ENCODE results near the gene NXPH3.

Gene NXPH3

DNA sequence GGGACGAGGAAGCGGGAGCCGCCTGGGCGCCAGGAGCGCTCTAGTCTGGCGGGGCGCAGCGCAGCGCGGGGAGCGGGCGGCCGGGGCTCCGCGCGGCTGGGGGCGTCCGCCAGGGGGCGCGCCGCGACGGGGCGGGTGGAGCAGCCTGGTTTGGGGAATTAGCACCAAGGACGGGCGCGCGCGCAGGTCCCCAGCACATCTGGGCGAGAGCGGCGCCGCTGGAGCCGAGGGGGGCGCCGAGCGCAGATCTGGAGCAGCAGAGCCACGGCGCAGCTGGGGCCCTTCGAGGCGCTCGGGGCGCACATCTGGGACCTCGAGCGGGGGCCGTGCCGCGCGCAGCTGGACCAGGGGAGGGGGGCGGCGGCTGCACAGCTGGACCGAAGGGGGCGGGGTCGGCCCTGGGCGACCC, at the start of gene NXPH3:
Gene NXPH3 (plus strand): TSS at position 193 of the 409 bp plus-strand sequence. CDS start 349 bp downstream, outside the sequence.
- TF ChIP-seq GATA2 (IDR thresholded peaks at IDR 0.05; ENCODE audit: low read depth, low read length) (no peak), GATA3 (IDR thresholded peaks at IDR 0.05; ENCODE audit: low read depth, low read length) (no peak)

DNA sequence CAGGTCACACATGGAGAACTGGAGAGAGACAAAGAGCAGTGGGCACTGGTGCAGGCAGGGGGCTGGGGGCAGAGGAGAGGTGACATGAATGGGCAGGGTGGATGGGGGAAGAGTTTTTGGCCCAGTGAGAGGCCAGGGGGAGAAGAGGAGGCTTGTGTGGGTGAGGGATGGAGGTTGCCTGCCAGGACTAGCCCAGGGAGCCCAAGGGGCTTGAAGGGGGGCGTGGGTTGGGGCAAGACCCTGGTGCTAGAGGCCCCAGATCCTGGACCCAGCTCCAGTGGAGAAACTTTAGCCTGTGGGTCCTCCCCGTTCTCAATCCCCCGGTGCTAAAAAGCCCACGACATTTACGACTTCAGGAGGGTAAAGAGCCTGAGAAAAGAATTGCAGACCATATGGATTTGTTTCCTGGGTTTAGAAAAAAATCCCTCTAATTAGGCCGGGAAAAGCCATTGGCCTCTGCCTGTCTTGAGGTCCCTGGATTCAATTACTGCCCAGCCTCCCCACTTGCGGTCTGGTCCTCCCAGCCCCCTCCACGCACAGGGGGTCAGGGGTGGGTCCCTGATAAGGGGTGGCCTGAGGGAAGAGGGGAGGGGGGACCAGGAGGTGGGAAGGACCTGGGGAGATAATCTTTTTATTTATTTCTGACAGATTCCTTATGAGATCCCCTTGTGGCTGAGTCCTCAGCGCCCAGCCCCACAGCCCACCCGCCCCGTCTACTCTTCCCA, 47.6 kb upstream of the NXPH3 start:
- TF ChIP-seq GATA2 (IDR thresholded peaks at IDR 0.05; ENCODE audit: low read depth, low read length) (no peak; the same call in 1 of the 2 replicates), GATA3 (IDR thresholded peaks at IDR 0.05; ENCODE audit: low read depth, low read length) (no peak)

DNA sequence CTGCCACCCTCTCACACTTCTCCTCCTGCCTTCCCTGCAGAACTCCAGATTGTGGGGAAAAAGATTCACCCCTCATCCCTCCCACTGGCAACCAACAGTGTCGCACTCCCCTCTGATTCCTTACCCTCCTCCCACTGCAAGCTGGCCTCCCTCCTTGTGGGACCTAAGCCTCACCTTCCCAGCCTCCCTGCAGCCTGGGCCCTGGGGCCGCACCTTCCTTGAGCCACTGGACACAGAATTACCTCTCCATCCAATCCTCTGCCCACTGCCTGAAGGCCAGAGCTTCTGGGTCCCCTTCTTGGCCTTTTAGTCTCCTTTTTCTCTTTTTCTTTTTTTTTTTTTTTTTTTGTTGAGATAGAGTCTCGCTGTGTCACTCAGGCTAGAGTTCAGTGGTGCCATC, 46.7 kb upstream of the NXPH3 start:
- TF ChIP-seq GATA3 (IDR thresholded peaks at IDR 0.05; ENCODE audit: low read depth, low read length) (no peak), GATA2 (IDR thresholded peaks at IDR 0.05; ENCODE audit: low read depth, low read length) (no peak)

DNA sequence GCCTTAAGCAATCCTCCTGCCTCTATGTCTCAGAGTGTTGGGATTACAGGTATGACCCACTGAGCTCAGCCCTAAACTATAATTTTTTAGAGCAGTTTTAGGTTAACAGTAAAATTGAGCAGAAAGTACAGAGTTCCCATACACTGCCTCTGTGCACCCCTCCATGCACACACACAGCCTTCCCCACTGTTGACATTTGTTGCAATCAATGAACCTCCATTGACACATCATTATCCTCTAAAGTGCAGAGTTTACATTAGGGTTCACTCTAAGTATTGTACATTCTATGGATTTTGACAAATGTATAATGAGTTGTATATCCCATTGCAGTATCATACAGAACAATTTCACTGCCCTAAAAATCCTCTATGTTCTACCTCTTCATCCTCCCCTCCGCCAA, 45.6 kb upstream of the NXPH3 start:
- TF ChIP-seq GATA3 (IDR thresholded peaks at IDR 0.05; ENCODE audit: low read depth, low read length) (no peak), GATA2 (IDR thresholded peaks at IDR 0.05; ENCODE audit: low read depth, low read length) (no peak)

DNA sequence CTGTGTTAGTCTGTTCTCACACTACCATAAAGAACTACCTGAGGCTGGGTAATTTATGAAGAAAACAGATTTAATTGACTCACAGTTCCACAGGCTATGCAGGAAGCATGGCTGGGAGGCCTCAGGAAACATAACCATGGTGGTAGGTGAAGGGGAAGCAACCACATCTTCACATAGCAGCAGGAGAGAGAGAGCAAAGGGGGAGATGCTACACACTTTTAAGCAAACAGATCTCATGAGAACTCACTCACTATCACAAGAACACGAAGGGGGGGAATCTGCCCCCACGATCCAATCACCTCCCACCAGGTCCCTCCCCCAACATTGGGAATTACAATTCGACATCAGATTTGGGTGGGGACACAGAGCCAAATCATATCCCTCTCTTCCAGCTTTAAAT, 31.8 kb upstream of the NXPH3 start:
- TF ChIP-seq GATA2 (IDR thresholded peaks at IDR 0.05; ENCODE audit: low read depth, low read length) (no peak), GATA3 (IDR thresholded peaks at IDR 0.05; ENCODE audit: low read depth, low read length) (no peak)

DNA sequence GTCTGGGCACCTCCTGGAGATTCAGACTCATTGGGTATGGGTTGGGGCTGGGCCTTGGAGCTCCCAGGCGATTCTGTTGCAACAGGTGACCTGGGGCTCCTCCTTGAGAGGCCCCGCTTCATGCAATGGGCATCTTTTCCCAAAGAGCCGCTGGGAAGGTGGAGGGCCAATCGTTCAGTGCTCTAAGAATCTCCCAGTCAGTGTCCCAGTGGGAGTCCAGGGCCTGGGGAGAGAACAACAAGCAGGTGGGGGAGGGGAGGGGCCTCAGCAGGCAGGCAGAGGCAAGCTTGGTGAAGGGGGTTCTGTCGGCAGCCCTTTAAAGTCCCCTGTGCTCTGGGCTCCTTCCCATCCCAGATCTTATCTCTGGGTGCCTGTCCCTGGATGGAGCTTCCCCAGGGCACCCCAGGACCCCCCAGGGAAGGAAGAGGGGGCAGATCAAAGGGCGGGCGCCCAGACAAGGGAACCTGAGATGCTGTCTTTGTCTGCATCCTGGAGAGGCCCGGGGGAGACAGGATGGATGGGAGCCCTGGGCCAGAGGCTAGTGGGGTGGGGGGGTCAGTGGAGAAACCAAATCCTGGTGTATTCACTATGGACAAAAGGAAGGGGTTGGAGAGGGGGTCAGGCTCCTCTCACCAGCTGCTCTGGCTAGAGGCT, 30.5 kb upstream of the NXPH3 start:
- TF ChIP-seq GATA3 (IDR thresholded peaks at IDR 0.05; ENCODE audit: low read depth, low read length) = no peak
- peak; percentile 28; the same call in 1 of the 2 replicates for TF ChIP-seq GATA2 (IDR thresholded peaks at IDR 0.05; ENCODE audit: low read depth, low read length)

DNA sequence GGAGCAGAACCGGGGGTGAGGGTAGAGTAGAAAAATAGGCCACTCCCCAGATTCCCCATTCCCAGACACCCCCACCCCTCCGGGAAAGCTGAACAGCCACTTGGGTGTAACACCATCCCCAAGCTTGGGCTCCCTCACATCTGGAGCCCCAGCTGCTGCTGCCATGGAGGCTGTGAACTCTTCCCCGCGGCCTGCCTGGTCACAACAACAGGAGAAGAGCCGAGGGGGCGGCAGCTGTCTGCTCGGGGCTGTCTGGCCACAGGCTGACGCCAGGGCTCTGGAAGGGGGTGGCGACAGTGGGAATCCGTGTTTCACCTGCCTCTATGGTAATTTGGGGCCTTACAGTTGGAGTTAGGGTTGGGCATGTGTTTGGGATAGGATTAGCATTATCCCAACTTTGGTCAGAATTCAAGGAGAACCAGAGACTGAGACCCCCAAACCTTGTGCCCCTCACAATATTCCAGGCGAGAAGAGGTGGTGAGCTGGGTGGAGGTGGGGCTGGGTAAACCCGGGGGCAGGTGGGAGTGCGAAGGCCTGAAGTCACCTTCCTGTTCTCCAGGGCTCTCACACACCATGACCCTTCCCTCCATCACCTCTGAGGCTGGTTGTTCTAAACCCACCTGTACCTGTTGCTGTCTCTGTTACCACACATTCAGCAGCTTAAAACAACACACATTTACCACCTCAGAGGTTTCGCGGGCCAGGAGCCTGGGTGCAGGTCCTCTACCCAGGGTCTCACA, 29.7 kb upstream of the NXPH3 start:
- TF ChIP-seq GATA3 (IDR thresholded peaks at IDR 0.05; ENCODE audit: low read depth, low read length) (no peak), GATA2 (IDR thresholded peaks at IDR 0.05; ENCODE audit: low read depth, low read length) (no peak)

DNA sequence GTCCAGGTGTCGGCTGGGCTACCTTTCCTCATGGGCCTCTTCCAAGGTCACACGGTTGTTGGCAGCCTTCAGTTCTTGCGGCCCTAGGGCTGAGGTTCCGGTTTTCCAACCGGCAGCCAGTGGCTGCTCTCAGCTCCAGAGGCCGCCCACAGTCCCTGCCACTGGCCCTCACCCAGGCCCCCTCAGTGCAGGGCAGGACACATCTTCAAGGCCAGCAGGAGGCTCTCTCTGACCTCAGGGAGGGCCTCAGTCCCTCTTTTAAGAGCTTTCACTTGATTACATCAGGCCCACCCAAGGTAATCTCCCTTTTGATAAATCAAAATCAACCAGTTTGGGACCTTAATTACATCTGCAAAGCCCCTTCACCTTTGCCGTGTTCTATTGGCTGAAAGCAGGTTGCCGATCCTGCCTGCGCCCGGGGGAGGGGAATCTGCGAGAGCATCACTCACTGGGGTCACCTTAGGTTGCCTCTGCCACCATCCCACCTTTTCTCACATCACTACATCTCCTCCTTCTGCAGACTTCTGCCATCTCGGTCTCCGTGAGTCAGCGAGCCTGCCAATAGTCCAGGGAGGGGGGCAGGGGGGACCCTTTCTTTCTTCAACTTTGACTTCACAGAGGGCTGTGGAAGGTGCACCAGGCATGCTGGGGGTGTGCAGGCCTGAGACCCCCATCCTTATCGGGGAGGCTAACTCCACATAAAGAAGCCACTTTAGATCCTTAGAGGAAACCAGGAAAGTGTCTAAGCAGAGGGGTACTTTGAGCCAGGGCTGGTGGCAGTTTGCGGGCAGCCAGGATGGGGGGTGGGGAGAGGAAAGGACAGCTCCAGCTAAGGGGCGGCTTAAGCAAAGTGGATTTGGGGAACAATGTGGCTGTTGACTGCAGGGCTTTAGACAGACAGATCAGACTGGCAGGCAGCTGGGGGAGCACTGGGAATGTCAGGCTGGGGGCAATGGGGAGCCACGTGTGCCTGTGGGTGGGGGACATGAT, 28.8 kb upstream of the NXPH3 start:
- no peak for TF ChIP-seq GATA2 (IDR thresholded peaks at IDR 0.05; ENCODE audit: low read depth, low read length)
- TF ChIP-seq GATA3 (IDR thresholded peaks at IDR 0.05; ENCODE audit: low read depth, low read length) = no peak

DNA sequence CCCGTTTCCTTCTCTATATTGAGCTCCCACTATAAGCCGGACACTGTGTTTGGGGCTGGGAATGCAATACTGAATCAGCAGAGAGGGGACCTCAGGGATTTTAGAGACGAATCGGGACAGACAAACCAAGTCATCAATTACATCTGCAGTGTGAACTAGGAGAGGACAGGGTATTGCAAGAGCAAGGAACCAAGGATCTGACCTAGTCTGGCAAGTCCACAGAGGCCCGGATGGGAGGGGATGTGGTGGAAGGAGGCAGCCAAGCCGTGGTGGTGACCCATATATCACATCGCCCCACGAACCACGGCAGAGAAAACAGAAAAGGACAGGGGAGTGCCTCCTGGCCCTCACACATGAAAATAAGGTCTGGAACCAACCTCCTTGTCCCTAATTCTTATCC, 28.1 kb upstream of the NXPH3 start:
- TF ChIP-seq GATA2 (IDR thresholded peaks at IDR 0.05; ENCODE audit: low read depth, low read length) = no peak

DNA sequence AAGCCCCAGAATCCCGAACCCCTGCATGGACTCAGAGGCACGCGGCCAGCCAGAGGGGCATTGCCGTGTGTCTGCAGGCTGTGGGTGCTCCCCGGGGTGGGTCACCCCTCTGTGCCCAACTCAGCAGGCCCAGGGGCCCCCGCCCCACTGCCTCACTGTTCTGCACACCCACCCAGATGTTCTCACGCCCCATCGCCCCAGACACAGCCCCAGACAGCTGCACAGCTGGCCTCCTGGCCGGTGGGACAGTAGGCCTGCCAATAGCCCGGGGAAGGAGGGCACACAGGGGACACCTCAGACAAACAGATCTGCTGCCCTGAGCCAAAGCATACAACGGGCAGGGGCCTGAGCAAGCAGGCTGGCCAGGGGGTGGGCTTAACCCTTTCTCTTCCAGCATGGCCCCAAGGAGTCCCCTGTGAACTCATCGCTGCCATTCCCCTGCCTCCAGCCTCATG, 27.6 kb upstream of the NXPH3 start:
- no peak for TF ChIP-seq GATA3 (IDR thresholded peaks at IDR 0.05; ENCODE audit: low read depth, low read length)
- TF ChIP-seq GATA2 (IDR thresholded peaks at IDR 0.05; ENCODE audit: low read depth, low read length) = no peak

DNA sequence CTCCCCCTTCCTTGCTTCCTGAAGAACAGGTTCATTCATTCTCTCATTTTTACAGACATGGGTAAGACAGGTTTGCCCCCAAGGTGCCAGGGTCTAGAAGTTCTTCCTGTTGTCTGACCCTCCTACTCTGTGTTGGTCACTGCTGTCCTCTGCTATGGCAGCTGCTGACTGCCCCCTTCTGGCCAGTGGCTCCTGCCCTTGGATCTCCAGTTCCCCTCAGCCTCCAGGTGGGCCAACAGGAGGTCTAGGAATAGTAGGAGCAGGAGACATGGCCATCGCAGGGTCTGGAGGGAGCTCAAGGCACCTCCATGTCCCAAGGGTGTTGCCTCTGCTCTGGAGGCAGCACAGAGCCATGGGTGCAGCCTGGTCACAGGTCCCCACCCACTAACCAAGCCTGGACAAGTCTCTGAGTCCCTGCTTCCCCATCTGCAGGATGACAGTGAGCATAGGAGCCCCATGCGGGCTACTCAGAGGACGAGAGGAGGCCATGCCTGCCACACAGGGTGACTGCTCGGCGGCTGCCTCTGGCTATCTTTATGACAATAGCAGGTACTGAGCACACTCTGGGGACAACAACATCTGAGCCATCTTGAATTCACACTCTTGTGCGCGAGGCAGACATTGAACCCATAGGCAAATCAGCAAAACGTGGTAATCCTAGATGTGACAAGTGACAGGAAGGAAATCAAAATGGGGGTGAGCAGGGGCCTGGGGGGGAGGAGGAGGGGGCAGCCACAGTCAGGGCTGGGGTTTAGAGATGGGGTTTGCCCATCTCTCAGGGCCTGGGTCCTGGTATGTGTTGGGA, 27.0 kb upstream of the NXPH3 start:
- TF ChIP-seq GATA2 (IDR thresholded peaks at IDR 0.05; ENCODE audit: low read depth, low read length) = no peak
- no peak for TF ChIP-seq GATA3 (IDR thresholded peaks at IDR 0.05; ENCODE audit: low read depth, low read length)

DNA sequence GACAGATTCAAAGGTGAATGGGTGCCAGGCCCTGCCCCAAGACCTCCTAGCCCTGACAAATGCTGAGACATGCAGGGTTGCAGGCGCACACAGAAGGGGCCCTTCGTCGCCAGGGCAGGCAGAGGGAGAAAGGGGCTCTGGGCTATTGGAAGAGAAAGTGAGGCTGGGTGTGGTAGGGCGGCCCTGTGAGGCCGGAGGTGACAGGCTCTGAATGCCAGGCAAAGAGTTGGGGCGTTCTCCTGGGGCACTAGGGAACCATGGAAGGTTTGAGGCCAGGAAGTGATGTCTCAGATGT, 26.4 kb upstream of the NXPH3 start:
- TF ChIP-seq GATA2 (IDR thresholded peaks at IDR 0.05; ENCODE audit: low read depth, low read length) (no peak), GATA3 (IDR thresholded peaks at IDR 0.05; ENCODE audit: low read depth, low read length) (no peak)

Data from SH-SY5Y (cell line).